GM19035 (cell line): ENCODE measurements around the gene NF1.
"Not testable (repeated sequence)": the region's sequence is repeated elsewhere in the genome, so short reads cannot be mapped to it uniquely, and the experiment has no call there.

Source experiments
- ATAC-seq: cut with Tn5 transposase; IDR thresholded peaks from one replicate; pipeline ENCODE4 v1.9.1; 2021; ENCODE audit not compliant: unreplicated experiment

Gene NF1

DNA sequence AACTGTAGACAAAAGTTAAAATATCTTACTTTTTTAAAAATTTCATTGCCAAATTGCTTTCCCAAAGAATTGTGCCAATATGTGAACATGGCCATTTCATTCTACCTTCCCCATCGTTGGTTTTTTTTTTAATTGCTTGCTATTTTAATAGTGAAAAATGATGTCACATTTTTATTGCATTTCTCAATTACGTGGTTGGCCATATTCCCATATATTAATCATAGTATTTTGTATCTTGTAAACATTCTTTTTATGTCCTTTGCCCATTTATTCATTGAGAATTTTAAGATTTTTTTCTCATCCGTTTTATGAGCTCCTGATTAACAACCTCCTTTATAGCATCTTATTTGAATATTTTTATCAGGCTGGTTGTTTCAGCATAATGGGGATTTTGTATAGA is 195.0 kb downstream of the NF1 start:
- ATAC-seq, result no peak

DNA sequence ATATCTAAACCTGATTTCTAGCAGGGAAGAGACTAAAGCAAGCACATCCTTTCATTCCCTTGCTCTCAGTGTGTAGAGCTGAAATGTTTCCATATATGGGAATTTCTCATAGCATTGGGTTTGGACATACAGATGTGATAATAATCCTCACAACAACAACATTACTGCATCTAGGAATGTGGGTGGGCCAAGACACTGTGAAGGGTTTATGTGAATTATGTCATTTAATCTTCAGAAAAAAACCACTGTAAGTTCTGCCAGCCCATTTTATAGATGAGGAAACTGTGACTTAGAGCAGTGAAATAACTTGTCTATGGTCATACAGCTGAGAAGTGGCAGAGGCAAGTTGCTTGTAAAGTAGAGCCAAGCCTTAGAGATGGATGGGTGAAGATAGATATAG is 197.0 kb downstream of the NF1 start:
- ATAC-seq, result no peak

- no peak for ATAC-seq
Measured at GRCh38 chr17:31293581-31293980, 198.8 kb downstream of the NF1 start.

GRCh38 chr17:31294231-31294630 is 199.5 kb downstream of the NF1 start:
- no peak for ATAC-seq

DNA sequence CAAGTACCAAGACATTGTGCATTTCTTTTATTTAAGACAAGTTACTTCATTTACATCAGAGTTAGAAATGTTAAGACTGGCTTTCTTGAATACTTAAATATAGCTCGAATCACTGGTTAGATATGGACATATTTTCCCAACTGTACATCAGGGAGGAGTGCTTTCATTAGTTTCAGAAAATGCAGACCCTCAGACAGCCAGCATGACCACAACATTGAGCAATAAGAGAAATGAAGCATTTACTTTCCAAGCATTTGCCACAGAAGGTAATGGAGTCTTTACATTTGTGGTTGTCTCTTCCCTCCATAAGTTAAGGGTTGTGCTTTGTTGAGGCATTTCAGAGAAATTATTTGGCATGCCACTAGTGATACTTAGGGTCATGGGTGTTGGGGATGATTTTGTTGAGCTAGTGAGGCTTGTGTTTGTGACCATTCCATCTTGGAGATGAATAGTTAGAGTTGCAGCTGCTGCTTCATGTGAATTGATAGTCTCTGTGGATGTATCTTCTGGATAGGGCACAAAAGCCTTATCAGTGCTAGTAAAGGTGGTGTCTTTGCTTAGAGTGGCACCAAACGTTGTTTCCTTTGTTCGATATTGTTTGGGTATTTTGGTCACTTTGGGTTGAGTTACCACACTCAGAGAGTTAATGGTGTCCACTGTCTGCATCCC is 200.2 kb downstream of the NF1 start:
- no peak for ATAC-seq

DNA sequence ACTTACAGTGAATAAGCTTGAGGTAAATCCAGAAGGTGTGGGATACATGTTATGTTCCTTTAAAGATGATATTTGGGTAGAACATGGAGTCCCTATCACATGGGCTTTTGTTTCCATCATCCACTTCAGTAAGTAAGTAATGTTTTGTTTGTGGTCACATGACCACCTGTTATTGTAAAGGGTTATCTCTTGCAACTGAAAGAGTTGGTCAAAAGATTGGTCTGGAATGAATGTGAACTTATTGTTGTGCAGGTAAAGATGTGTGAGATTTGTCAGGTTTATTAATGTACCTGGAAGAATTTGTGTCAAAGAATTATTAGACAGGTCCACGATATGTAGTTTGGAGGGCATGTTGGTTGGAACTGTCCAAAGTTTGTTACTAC is 200.7 kb downstream of the NF1 start:
- no peak for ATAC-seq

- ATAC-seq, result no peak
Measured at GRCh38 chr17:31296142-31296541, 201.4 kb downstream of the NF1 start.

- no peak for ATAC-seq
Measured at GRCh38 chr17:31297090-31297489, 202.3 kb downstream of the NF1 start, which contains the start of gene OMG. Gene OMG (minus strand): TSS chr17:31297239. CDS start chr17:31296331, 908 bp downstream.

DNA sequence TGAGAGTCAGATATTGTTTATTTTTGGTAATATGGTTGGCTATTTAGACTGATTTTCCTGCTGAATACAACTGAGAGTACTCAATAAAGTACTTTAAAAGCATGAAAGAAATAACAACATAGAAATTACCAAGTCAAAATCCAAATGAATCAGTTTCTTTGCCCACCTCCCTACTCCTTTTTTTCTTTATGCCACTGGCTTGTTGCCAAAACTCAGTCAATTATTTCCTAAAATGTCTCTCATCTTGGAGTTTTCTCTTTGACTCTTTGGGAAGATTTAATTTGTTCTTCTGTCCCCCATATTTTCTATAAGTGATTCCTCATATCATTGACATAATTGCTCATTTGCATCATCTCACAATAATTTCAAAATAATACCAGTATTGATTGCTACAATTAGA is 204.8 kb downstream of the NF1 start:
- no peak for ATAC-seq

DNA sequence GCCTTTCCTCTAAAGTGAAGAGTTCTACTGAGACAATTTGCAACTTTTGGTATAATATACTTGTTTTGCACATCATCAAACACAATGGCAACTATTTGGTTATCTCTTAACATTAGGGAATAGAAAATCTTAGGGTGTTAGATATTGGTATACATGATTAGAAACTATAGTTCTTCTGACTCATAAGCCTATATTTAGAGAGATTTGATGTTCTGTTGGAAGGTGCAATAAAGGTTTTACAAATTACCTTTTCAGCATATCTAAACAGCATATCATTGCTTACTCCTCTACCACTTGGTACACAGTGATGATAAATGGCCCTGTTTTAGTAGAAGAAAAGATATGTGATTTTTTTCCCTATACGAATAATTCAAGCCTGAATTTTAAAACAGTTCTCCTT is 212.9 kb downstream of the NF1 start:
- no peak for ATAC-seq

GRCh38 chr17:31308372-31309334 is 213.9 kb downstream of the NF1 start:
- no peak for ATAC-seq

- no peak for ATAC-seq
Measured at GRCh38 chr17:31309556-31309955, 214.8 kb downstream of the NF1 start.

- ATAC-seq, result no peak
Measured at GRCh38 chr17:31310260-31310659, 215.5 kb downstream of the NF1 start.

GRCh38 chr17:31310886-31311285 is 216.1 kb downstream of the NF1 start:
- no peak for ATAC-seq

DNA sequence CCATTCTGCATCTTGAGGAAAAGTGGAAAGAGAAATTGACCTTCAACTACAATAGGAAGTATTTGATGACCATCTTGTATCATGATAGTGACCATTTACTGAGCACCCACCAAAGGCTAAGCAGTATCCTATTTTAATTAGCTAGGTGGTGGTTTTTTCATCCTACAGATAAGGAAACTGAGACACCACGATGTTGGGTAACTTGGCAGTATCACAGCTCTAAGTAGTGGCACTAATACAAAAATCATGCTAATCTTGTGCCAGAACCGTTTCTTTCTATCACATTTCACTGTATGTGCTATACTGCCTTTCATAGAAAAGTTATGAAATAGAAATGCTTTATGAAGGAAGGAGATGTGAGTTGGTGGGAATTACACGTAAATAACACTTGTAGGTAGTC is 216.7 kb downstream of the NF1 start:
- ATAC-seq, result no peak

DNA sequence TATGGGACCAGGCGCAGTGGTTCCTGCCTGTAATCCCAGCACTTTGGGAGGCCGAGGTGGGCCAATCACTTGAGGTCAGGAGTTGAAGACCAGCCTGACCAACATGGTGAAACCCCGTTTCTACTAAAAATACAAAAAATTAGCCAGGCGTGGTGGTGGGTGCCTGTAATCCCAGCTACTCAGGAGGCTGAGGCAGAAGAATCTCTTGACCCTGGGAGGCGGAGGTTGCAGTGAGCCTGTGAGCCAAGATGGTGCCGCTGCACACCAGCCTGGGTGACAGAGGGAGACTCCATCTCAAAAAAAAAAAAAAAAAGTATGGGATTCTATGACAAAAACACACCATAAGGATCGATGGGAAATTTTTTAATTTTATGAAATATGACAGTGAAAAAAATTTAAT is 217.4 kb downstream of the NF1 start:
- not testable (repeated sequence) for ATAC-seq

GRCh38 chr17:31313982-31314781 is 219.4 kb downstream of the NF1 start, which contains the start of gene EVI2B:
Gene EVI2B (minus strand): TSS chr17:31314054. CDS start chr17:31305609, 8,445 bp downstream.
- ATAC-seq, result peak; percentile 37

GRCh38 chr17:31314782-31315100 is 220.0 kb downstream of the NF1 start:
- ATAC-seq, result no peak

GRCh38 chr17:31318298-31318801 is 223.6 kb downstream of the NF1 start:
- no peak for ATAC-seq

DNA sequence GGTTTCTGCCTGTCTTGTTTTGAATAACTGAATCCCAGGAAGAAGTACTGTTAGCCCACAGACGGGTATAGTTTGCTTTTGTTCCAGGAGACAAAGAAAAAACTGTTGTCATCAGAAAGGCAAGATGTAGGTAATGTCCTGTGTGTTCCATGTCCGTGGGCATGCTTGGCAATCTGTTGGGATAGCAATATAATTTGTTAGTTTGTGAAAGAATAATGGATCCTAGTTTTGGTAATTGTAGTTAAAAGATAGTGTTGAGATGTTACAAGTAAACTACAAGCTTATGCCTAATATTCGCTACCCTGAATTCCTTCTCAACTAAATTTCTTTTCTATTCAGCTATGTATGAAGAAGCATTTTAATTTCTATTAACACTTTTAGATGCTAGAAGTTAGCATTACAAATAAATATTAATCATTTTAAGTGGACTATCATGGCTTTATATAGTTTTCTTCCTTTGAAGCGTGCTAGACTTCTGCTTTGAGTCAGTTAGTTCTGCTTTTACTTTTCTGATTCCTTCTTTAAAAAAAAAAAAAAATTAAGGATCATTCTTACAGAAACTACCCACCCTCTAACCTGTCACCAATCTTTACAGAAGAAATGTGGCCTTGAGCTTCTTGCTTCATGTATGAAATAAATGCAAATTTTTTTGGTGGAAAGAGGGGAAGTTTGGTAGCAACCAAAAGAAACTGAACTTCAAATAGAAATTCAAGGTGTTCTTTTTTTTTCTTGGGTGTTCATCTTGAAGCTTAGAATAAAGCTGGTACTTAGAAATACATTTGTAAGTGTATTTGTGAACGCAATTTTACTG is 224.3 kb downstream of the NF1 start:
- peak; percentile 37 for ATAC-seq
